GM23338 (cell line): Measurements from ENCODE around the gene MPHOSPH8. TPM values are rescaled to one million over a fixed set of nuclear protein-coding genes. Genes with fewer than 3 reads are reported as not detected.

Experiments
- ATAC-seq: fragments of 200-7000 bp; cut with Tn5 transposase; 3 replicates; pipeline ENCODE4 v1.9.1; 2020
- DNase-seq: peaks from one replicate; pipeline ENCODE4 v3.0.0-alpha.2; 2015; ENCODE audit warnings: low spot score
- H2AFZ ChIP-seq: fragments of 200-600 bp; sonication (generic); 2 replicates; pipeline ENCODE4 v1.8.0; 2016; ENCODE audit warnings: antibody characterized with exemption, mild to moderate bottlenecking, moderate library complexity
- H3F3A ChIP-seq: fragments of 200-600 bp; sonication (generic); replicated peaks from 2 replicates; pipeline ENCODE4 v1.8.0; 2017; ENCODE audit warnings: antibody characterized with exemption, mixed run types, low read depth
- H3K27ac ChIP-seq: fragments of 200-600 bp; sonication (generic); 2 replicates; pipeline ENCODE4 v1.6.1; 2016; ENCODE audit warnings: low read depth
- H3K27me3 ChIP-seq: fragments of 200-600 bp; sonication (generic); 2 replicates; pipeline ENCODE4 v1.8.0; 2016; ENCODE audit warnings: mild to moderate bottlenecking, mixed run types, moderate library complexity; ENCODE audit not compliant: insufficient read depth
- H3K36me3 ChIP-seq: fragments of 200-600 bp; sonication (generic); 2 replicates; pipeline ENCODE4 v1.8.0; 2016; ENCODE audit warnings: mild to moderate bottlenecking; ENCODE audit not compliant: insufficient read depth
- H3K4me1 ChIP-seq: fragments of 200-600 bp; sonication (generic); 2 replicates; pipeline ENCODE4 v1.8.0; 2016; ENCODE audit warnings: mild to moderate bottlenecking, moderate library complexity; ENCODE audit not compliant: insufficient read depth
- H3K4me2 ChIP-seq: fragments of 200-600 bp; sonication (generic); 2 replicates; pipeline ENCODE4 v1.7.1; 2017; ENCODE audit warnings: mixed run types
- H3K4me3 ChIP-seq: fragments of 200-600 bp; sonication (generic); 2 replicates; pipeline ENCODE4 v1.6.1; 2016; ENCODE audit warnings: mixed run types
- H3K79me2 ChIP-seq: fragments of 200-600 bp; sonication (generic); replicated peaks from 2 replicates; pipeline ENCODE4 v1.8.0; 2017; ENCODE audit warnings: mild to moderate bottlenecking; ENCODE audit not compliant: insufficient read depth
- H3K9me2 ChIP-seq: fragments of 200-600 bp; sonication (generic); 2 replicates; pipeline ENCODE4 v1.8.0; 2017; ENCODE audit not compliant: insufficient read depth
- H4K20me1 ChIP-seq: fragments of 200-600 bp; sonication (generic); replicated peaks from 2 replicates; pipeline ENCODE4 v1.8.0; 2017; ENCODE audit warnings: mild to moderate bottlenecking; ENCODE audit not compliant: insufficient read depth
- H3K27ac Mint-ChIP-seq: 2 replicates; pipeline ENCODE4 v1.8.0; 2020; ENCODE audit warnings: inconsistent platforms, mild to moderate bottlenecking, moderate library complexity, mixed read lengths
- H3K27me3 Mint-ChIP-seq: 3 replicates; pipeline ENCODE4 v1.8.0; 2022; ENCODE audit warnings: low read depth, mild to moderate bottlenecking, moderate library complexity, mixed read lengths, inconsistent platforms; ENCODE audit not compliant: insufficient read depth, poor library complexity
- H3K36me3 Mint-ChIP-seq: 3 replicates; pipeline ENCODE4 v1.8.0; 2021; ENCODE audit warnings: low read depth, mild to moderate bottlenecking, inconsistent platforms, moderate library complexity, mixed read lengths
- H3K4me1 Mint-ChIP-seq: 3 replicates; pipeline ENCODE4 v1.8.0; 2020; ENCODE audit warnings: mild to moderate bottlenecking, inconsistent platforms, mixed read lengths
- H3K4me3 Mint-ChIP-seq: 3 replicates; pipeline ENCODE4 v1.8.0; 2021; ENCODE audit warnings: moderate library complexity, mild to moderate bottlenecking, inconsistent platforms, mixed read lengths
- H3K9me3 Mint-ChIP-seq: 3 replicates; pipeline ENCODE4 v1.8.0; 2020; ENCODE audit warnings: moderate library complexity, mild to moderate bottlenecking, inconsistent platforms, mixed read lengths
- CREB1 ChIP-seq: fragments of 250-450 bp; sonication (Bioruptor Pico); IDR thresholded peaks from 2 replicates; pipeline ENCODE4 v1.5.0; 2020; ENCODE audit warnings: low read depth, mild to moderate bottlenecking, moderate library complexity
- CTCF ChIP-seq, 2 experiments: fragments of 200-600 bp in 1 of 2; sonication (generic) in 1 of 2; conservative IDR thresholded peaks; 2 replicates each; pipeline versions ENCODE4 v1.5.1 to v1.6.1; 2016 to 2017; ENCODE audit warnings: antibody characterized with exemption in 2 of 2, low read depth in 2 of 2, mild to moderate bottlenecking in 2 of 2, moderate library complexity in 1 of 2
- ETS1 ChIP-seq: IDR thresholded peaks from 2 replicates; pipeline ENCODE4 v1.6.1; 2016; ENCODE audit warnings: antibody characterized with exemption
- EZH2 ChIP-seq: fragments of 200-600 bp; sonication (generic); IDR thresholded peaks from one replicate; pipeline ENCODE4 v1.8.0; 2017; ENCODE audit warnings: antibody characterized with exemption, mild to moderate bottlenecking, low read depth; ENCODE audit not compliant: unreplicated experiment
- EZH2phosphoT487 ChIP-seq: fragments of 200-600 bp; sonication (generic); IDR thresholded peaks from one replicate; pipeline ENCODE4 v1.8.1; 2018; ENCODE audit warnings: antibody characterized with exemption; ENCODE audit not compliant: unreplicated experiment
- JUNB ChIP-seq: IDR thresholded peaks from one replicate; pipeline ENCODE4 v1.6.1; 2016; ENCODE audit warnings: antibody characterized with exemption; ENCODE audit not compliant: unreplicated experiment
- NANOG ChIP-seq: IDR thresholded peaks from 2 replicates; pipeline ENCODE4 v1.6.1; 2016; ENCODE audit warnings: antibody characterized with exemption, borderline replicate concordance
- POLR2AphosphoS5 ChIP-seq: IDR thresholded peaks from 2 replicates; pipeline ENCODE4 v1.6.1; 2016; ENCODE audit warnings: antibody characterized with exemption, low read depth
- REST ChIP-seq: IDR thresholded peaks from one replicate; pipeline ENCODE4 v1.6.1; 2018; ENCODE audit warnings: antibody characterized with exemption; ENCODE audit not compliant: unreplicated experiment
- STAT1 ChIP-seq: IDR thresholded peaks from one replicate; pipeline ENCODE4 v1.6.1; 2016; ENCODE audit warnings: antibody characterized with exemption; ENCODE audit not compliant: unreplicated experiment
- ZNF331 ChIP-seq: fragments of 250-450 bp; sonication (Bioruptor Pico); IDR thresholded peaks from 2 replicates; pipeline ENCODE4 v1.5.0; 2020; ENCODE audit warnings: low read depth, mild to moderate bottlenecking, moderate library complexity
- polyA plus RNA-seq: library from polyadenylated mRNA; unstranded; fragments of >200 nt; fragmentation: Nextera tagmentation; extraction: Ambion mirVana; gene quantifications from 2 replicates; pipeline ENCODE4 v1.2.1, GENCODE V29; 2016
- total RNA-seq: library from RNA; depleted of rRNA; stranded (reverse); fragments of >200 nt; shearing (Covaris generic); gene quantifications from 2 replicates; pipeline ENCODE4 v1.2.3, GENCODE V29; 2014

The MPHOSPH8 gene
- total and polyA plus RNA-seq, 2 experiments from 2014 or later = 15.6 to 31.9 TPM

GRCh38 chr13:19632915-19633478, 462 bp upstream of the MPHOSPH8 start:
- H3K4me2 ChIP-seq = peak overlapping the region; percentile 77
- no peaks in the 10 kb centered on the region for H3K9me2 ChIP-seq
- peak overlapping the region; percentile 100 for H3K4me3 Mint-ChIP-seq
- H3K79me2 ChIP-seq = peaks cover 40% of the 10 kb centered on the region
- peaks cover 33% of the 10 kb centered on the region for H3K36me3 Mint-ChIP-seq
- TF ChIP-seq CTCF (conservative IDR thresholded peaks at IDR 0.05; ENCODE audit: low read depth in 2 of 2) (no peak), ETS1 (no peak), JUNB (no peak), REST (no peak), STAT1 (no peak), POLR2AphosphoS5 (no peak; the same call in 1 of the 2 replicates), EZH2phosphoT487 (no peak), NANOG (no peak), ZNF331 (CRISPR knock-in tag) (no peak), EZH2 (no peak), CREB1 (no peak)
- peak overlapping the region; percentile 84 for H2AFZ ChIP-seq
- H3F3A ChIP-seq = peaks cover 4% of the 10 kb centered on the region
- H3K36me3 ChIP-seq = peaks cover 5% of the 10 kb centered on the region; the same call in 1 of the 2 replicates
- H3K27ac Mint-ChIP-seq = no peak overlapping the region
- H3K4me1 ChIP-seq = peaks cover 8% of the 10 kb centered on the region
- H3K4me1 Mint-ChIP-seq = peaks cover 9% of the 10 kb centered on the region; the same call in 2 of the 3 replicates
- H4K20me1 ChIP-seq = no peaks in the 10 kb centered on the region
- ATAC-seq = no peak
- peaks cover 5% of the 10 kb centered on the region for H3K27me3 Mint-ChIP-seq
- H3K9me3 Mint-ChIP-seq = peaks cover 34% of the 10 kb centered on the region
- DNase-seq = no peak
- H3K27ac ChIP-seq = no peak overlapping the region
- no peaks in the 10 kb centered on the region for H3K27me3 ChIP-seq
- H3K4me3 ChIP-seq = peak overlapping the region; percentile 91
